Transverse colon (tissue), 3 donors: ENCODE measurements around the gene CBLB.

ENCODE experiments used
- EP300 ChIP-seq: sonication (generic); formaldehyde crosslinking; IDR thresholded peaks from one replicate; pipeline ENCODE4 v1.6.1; 2017; ENCODE audit warnings: antibody characterized with exemption, low read depth
- POLR2A ChIP-seq: fragments of 450-650 bp; IDR thresholded peaks from one replicate; pipeline ENCODE4 v1.6.1; 2016; ENCODE audit warnings: antibody characterized with exemption, mild to moderate bottlenecking, moderate library complexity
- TF ChIP-seq, protein P1 (sequence below), 5 experiments: fragments of 200-600 bp in 3 of 5; fragments of 450-650 bp in 2 of 5; sonication (generic) in 3 of 5; IDR thresholded peaks; 1 replicate in 2 of 5; 2 replicates in 3 of 5; pipeline ENCODE4 v1.5.1; 2016 to 2017; ENCODE audit warnings: antibody characterized with exemption in 5 of 5, inconsistent platforms in 3 of 5, mild to moderate bottlenecking in 2 of 5, moderate library complexity in 1 of 5

DNA sequence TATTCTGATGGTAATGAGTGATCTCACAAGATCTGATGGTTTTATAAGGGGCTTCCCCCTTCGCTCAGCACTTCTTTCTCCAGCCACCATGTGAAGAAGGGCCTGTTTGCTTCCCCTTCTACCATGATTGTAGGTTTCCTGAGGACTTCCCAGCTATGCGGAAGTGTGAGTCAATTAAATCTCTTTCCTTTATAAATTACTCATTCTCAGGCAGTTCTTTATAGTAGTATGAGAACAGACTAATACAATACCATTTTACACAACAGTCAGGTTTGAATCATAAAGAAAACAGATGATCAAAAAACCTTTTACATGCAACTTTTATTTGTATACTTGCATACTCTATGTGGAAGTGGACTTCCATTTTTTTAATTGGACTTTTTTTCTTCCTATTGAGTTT is 46.7 kb upstream of the CBLB start:
- TF ChIP-seq, protein P1, sequence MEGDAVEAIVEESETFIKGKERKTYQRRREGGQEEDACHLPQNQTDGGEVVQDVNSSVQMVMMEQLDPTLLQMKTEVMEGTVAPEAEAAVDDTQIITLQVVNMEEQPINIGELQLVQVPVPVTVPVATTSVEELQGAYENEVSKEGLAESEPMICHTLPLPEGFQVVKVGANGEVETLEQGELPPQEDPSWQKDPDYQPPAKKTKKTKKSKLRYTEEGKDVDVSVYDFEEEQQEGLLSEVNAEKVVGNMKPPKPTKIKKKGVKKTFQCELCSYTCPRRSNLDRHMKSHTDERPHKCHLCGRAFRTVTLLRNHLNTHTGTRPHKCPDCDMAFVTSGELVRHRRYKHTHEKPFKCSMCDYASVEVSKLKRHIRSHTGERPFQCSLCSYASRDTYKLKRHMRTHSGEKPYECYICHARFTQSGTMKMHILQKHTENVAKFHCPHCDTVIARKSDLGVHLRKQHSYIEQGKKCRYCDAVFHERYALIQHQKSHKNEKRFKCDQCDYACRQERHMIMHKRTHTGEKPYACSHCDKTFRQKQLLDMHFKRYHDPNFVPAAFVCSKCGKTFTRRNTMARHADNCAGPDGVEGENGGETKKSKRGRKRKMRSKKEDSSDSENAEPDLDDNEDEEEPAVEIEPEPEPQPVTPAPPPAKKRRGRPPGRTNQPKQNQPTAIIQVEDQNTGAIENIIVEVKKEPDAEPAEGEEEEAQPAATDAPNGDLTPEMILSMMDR (IDR thresholded peaks at IDR 0.05) = no peak
- no peak for TF ChIP-seq EP300
- TF ChIP-seq POLR2A = no peak
